SK-N-SH treated with all-trans-retinoic acid at 6 μM for 48 hours (cell line): ENCODE measurements around the gene UGT2B17.
"Not testable (repeated sequence)": the region's sequence is repeated elsewhere in the genome, so short reads cannot be mapped to it uniquely, and the experiment has no call there.

Experiments used
- ATAC-seq: fragments of 200-7000 bp; cut with Tn5 transposase; 3 replicates; pipeline ENCODE4 v1.9.1; 2020; ENCODE audit warnings: mild to moderate bottlenecking, moderate library complexity
- ARNTL ChIP-seq: fragments of 450-650 bp; formaldehyde crosslinking; IDR thresholded peaks from 2 replicates; pipeline ENCODE4 v1.5.0; 2020; ENCODE audit warnings: low read depth, mild to moderate bottlenecking, moderate library complexity, borderline replicate concordance
- BACH2 ChIP-seq: fragments of 250-450 bp; sonication (Bioruptor Pico); IDR thresholded peaks from 2 replicates; pipeline ENCODE4 v1.9.0; 2021; ENCODE audit warnings: mild to moderate bottlenecking, borderline replicate concordance
- CREB5 ChIP-seq: fragments of 250-450 bp; sonication (Bioruptor Pico); IDR thresholded peaks from 2 replicates; pipeline ENCODE4 v1.5.1; 2020; ENCODE audit warnings: low read depth, mild to moderate bottlenecking, moderate library complexity
- CSRNP3 ChIP-seq: fragments of 250-450 bp; sonication (Bioruptor Pico); IDR thresholded peaks from 2 replicates; pipeline ENCODE4 v1.5.1; 2021; ENCODE audit warnings: mild to moderate bottlenecking, moderate library complexity
- ESRRG ChIP-seq: fragments of 250-450 bp; sonication (Bioruptor Pico); IDR thresholded peaks from 2 replicates; pipeline ENCODE4 v1.6.1; 2021; ENCODE audit warnings: mild to moderate bottlenecking
- GLIS3 ChIP-seq: fragments of 250-450 bp; sonication (Bioruptor Pico); IDR thresholded peaks from 2 replicates; pipeline ENCODE4 v1.5.0; 2020; ENCODE audit warnings: mild to moderate bottlenecking, moderate library complexity
- ISL1 ChIP-seq: fragments of 250-450 bp; sonication (Bioruptor Pico); IDR thresholded peaks from 2 replicates; pipeline ENCODE4 v2.1.2; 2022; ENCODE audit warnings: mild to moderate bottlenecking, moderate library complexity
- PATZ1 ChIP-seq: fragments of 250-450 bp; sonication (Bioruptor Pico); IDR thresholded peaks from 2 replicates; pipeline ENCODE4 v1.8.0; 2020; ENCODE audit warnings: mild to moderate bottlenecking, moderate library complexity, borderline replicate concordance
- PPARA ChIP-seq: fragments of 250-450 bp; sonication (Bioruptor Pico); IDR thresholded peaks from 2 replicates; pipeline ENCODE4 v1.5.0; 2020; ENCODE audit warnings: mild to moderate bottlenecking, borderline replicate concordance
- RARB ChIP-seq: fragments of 250-450 bp; sonication (Bioruptor Pico); IDR thresholded peaks from 2 replicates; pipeline ENCODE4 v1.8.0; 2021; ENCODE audit warnings: mild to moderate bottlenecking, moderate library complexity
- SNAI2 ChIP-seq: fragments of 250-450 bp; sonication (Bioruptor Pico); IDR thresholded peaks from 2 replicates; pipeline ENCODE4 v1.5.0; 2020; ENCODE audit warnings: mild to moderate bottlenecking, moderate library complexity
- TCF4 ChIP-seq: fragments of 250-450 bp; sonication (Bioruptor Pico); IDR thresholded peaks from 2 replicates; pipeline ENCODE4 v1.8.0; 2021; ENCODE audit warnings: mild to moderate bottlenecking, moderate library complexity, borderline replicate concordance
- ZC3H10 ChIP-seq: fragments of 250-450 bp; sonication (Bioruptor Pico); IDR thresholded peaks from 2 replicates; pipeline ENCODE4 v1.5.1; 2021; ENCODE audit warnings: mild to moderate bottlenecking, moderate library complexity
- ZFP3 ChIP-seq: fragments of 250-450 bp; sonication (Bioruptor Pico); IDR thresholded peaks from 2 replicates; pipeline ENCODE4 v1.5.0; 2020; ENCODE audit warnings: mild to moderate bottlenecking, moderate library complexity
- ZFP30 ChIP-seq: fragments of 450-650 bp; formaldehyde crosslinking; IDR thresholded peaks from 2 replicates; pipeline ENCODE4 v1.5.0; 2022; ENCODE audit warnings: mild to moderate bottlenecking, moderate library complexity
- ZNF565 ChIP-seq: fragments of 450-650 bp; formaldehyde crosslinking; conservative IDR thresholded peaks from 2 replicates; pipeline ENCODE4 v1.5.0; 2020; ENCODE audit warnings: low read depth, mild to moderate bottlenecking, moderate library complexity
- ZNF70 ChIP-seq: fragments of 450-650 bp; formaldehyde crosslinking; IDR thresholded peaks from 2 replicates; pipeline ENCODE4 v1.5.0; 2020; ENCODE audit warnings: mild to moderate bottlenecking, moderate library complexity
- ZNF8 ChIP-seq: fragments of 450-650 bp; formaldehyde crosslinking; IDR thresholded peaks from 2 replicates; pipeline ENCODE4 v1.5.0; 2020; ENCODE audit warnings: mild to moderate bottlenecking, moderate library complexity

The UGT2B17 gene

GRCh38 chr4:68576272-68577125, at the start of gene UGT2B17:
TSS of gene UGT2B17 (minus strand) at chr4:68576322. CDS start at chr4:68568484, 7,838 bp downstream.
- no peak for TF ChIP-seq TCF4 (CRISPR knock-in tag)
- no peak for TF ChIP-seq PPARA (CRISPR knock-in tag)
- TF ChIP-seq ZFP3 (CRISPR knock-in tag): no peak
- no peak for TF ChIP-seq ZNF565 (CRISPR knock-in tag)
- no peak for TF ChIP-seq ZNF8 (CRISPR knock-in tag)
- no peak for ATAC-seq

- not testable (repeated sequence) for ATAC-seq
Observed at GRCh38 chr4:68622731-68623130, 46.6 kb upstream of the UGT2B17 start.

- ATAC-seq: no peak
Observed at GRCh38 chr4:68617003-68617698, 41.0 kb upstream of the UGT2B17 start.

GRCh38 chr4:68615699-68616422, 39.7 kb upstream of the UGT2B17 start:
- TF ChIP-seq RARB (CRISPR knock-in tag): no peak
- no peak for TF ChIP-seq ZFP3 (CRISPR knock-in tag)
- no peak for TF ChIP-seq BACH2 (CRISPR knock-in tag)
- TF ChIP-seq PPARA (CRISPR knock-in tag): no peak
- ATAC-seq: no peak

More at GRCh38 chr4:68617003-68617698, 41.0 kb upstream of the UGT2B17 start:
- TF ChIP-seq ZNF70 (CRISPR knock-in tag): no peak
- TF ChIP-seq ZNF565 (CRISPR knock-in tag): no peak
- no peak for TF ChIP-seq PPARA (CRISPR knock-in tag)
- TF ChIP-seq GLIS3: no peak
- no peak for TF ChIP-seq ARNTL (CRISPR knock-in tag)
- no peak for TF ChIP-seq ESRRG (CRISPR knock-in tag)
- no peak for TF ChIP-seq ZC3H10 (CRISPR knock-in tag)
- TF ChIP-seq PATZ1 (CRISPR knock-in tag): no peak
- no peak for TF ChIP-seq CREB5 (CRISPR knock-in tag)
- no peak for TF ChIP-seq ZFP3 (CRISPR knock-in tag)
- TF ChIP-seq SNAI2: no peak
- TF ChIP-seq, all 23 proteins: peak for 0

GRCh38 chr4:68613752-68614151, 37.6 kb upstream of the UGT2B17 start:
- ATAC-seq: no peak
- TF ChIP-seq SNAI2 (no peak), ISL1 (CRISPR knock-in tag) (no peak), ZFP30 (CRISPR knock-in tag) (no peak), ZFP3 (CRISPR knock-in tag) (no peak)
- TF ChIP-seq, all 23 proteins: peak for 0

GRCh38 chr4:68606240-68606639, 30.1 kb upstream of the UGT2B17 start:
- no peak for ATAC-seq
- TF ChIP-seq ZNF565 (CRISPR knock-in tag): no peak
- no peak for TF ChIP-seq CSRNP3
- TF ChIP-seq TCF4 (CRISPR knock-in tag): no peak
- no peak for TF ChIP-seq ZNF70 (CRISPR knock-in tag)
- TF ChIP-seq PPARA (CRISPR knock-in tag): no peak
- TF ChIP-seq SNAI2: no peak
- no peak for TF ChIP-seq ZNF8 (CRISPR knock-in tag)
- TF ChIP-seq CREB5 (CRISPR knock-in tag): no peak
- TF ChIP-seq, all 23 proteins: peak for 0
